Left colon (tissue), 2 donors: ENCODE data around the gene SCAMP1. TPM values are rescaled to one million over a fixed set of nuclear protein-coding genes. Genes with fewer than 3 reads are reported as not detected.
"Not testable (repeated sequence)": the region's sequence is repeated elsewhere in the genome, so short reads cannot be mapped to it uniquely, and the experiment has no call there.

Experiments
- ATAC-seq: fragments of 200-7000 bp; cut with Tn5 transposase; one replicate; pipeline ENCODE4 v1.9.1; 2020; ENCODE audit warnings: mild to moderate bottlenecking, moderate library complexity
- DNase-seq, 2 donors: peaks; one replicate each; pipeline ENCODE4 v3.0.0-alpha.2; 2020
- intact Hi-C, 2 donors: fragments of 100-400 bp; cut with DNase I in 1 of 2; cut with micrococcal nuclease in 1 of 2; formaldehyde crosslinking; loops; one replicate each; pipeline versions ENCODE4 v1.11.2 to v1.14.0; 2022; cut with DNase I, micrococcal nuclease
- total RNA-seq, 2 donors: library from RNA; stranded (reverse); fragmentation: NEBNext Ultra II Directional; extraction: Animal tissue kit (Norgen Biotek cat#: 25700); gene quantifications; one replicate each; pipeline ENCODE4 v1.2.1, GENCODE V29; 2021
- donor health status: DM: no; HTN: no; CAD: no.
- donor health status: DM: yes; HTN: yes; CAD: no.

The SCAMP1 gene
- total RNA-seq, 2 donors from 2014 or later, result 33.2 to 38.5 TPM

DNA sequence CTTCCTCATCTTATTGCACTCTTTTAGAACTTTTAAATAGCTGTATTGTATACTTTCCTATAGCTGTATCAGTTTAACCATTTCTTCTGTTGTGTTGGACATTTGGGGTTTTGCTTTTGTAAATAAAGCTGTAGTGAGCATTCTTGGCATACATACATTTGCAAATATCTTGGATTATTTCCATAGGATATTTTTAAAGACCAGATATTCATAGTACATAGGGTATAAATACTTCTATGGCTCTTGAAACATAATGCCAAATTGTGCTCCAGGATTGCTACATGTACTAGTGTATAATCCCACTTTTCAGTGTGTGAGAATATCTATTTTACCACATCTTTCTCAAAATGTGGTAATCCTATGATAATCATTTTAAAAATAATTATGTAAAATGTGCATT lies 51.2 kb downstream of the SCAMP1 start:
- no peak for DNase-seq
- no peak for ATAC-seq
- intact Hi-C loops, result no loop called here

GRCh38 chr5:78416677-78417425 lies 56.4 kb downstream of the SCAMP1 start:
- DNase-seq (no peak), ATAC-seq (no peak)
- intact Hi-C loops, result no loop called here

GRCh38 chr5:78419396-78419795 lies 59.0 kb downstream of the SCAMP1 start:
- intact Hi-C loops, result no loop called here
- ATAC-seq, result no peak
- no peak for DNase-seq

GRCh38 chr5:78420548-78420947 lies 60.1 kb downstream of the SCAMP1 start:
- intact Hi-C loops, result no loop called here
- no peak for ATAC-seq
- DNase-seq, result no peak

DNA sequence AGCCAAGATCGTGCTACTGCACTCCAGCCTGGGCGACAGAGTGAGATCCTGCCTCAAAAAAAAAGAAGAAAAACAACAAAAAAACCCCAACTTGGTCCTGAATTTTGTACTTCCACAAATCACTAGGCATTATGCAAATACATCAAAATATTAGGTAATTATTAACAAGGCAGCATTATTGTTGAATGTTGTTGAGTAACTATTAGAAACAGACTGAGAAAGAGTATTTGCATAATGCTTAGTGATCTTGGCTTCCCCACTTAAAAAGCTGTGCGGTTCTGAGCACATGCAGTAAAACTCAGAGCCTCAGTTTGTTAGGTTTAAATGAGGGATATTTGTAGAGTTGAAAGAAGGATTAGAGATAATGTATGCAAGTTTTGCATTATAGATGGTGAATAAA lies 64.2 kb downstream of the SCAMP1 start:
- intact Hi-C loops, result no loop called here
- no peak for ATAC-seq
- no peak for DNase-seq

- no peak for ATAC-seq
- intact Hi-C loops, result no loop called here
- no peak for DNase-seq
These were observed 69.0 kb downstream of the SCAMP1 start for GRCh38 chr5:78429332-78429980.

DNA sequence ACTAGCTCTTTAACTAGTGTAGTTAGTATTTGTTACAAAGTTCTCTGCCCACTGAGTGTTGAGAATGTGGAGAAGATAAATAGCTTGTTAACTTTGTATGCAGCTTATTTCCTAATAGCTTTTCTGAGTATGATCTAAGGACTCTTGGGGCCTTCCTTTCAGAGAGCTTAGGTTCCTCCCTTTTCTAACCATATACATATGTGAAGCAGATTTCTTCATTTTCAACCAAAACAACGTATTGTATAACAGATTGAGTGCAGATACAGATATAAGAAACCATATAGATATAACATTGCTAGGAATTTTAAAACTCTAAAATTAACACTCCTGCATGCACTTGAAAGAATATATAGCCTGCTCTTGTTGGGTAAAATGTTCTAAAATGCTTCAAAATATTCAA lies 70.4 kb downstream of the SCAMP1 start:
- DNase-seq (no peak), ATAC-seq (no peak)
- intact Hi-C loops, result no loop called here

DNA sequence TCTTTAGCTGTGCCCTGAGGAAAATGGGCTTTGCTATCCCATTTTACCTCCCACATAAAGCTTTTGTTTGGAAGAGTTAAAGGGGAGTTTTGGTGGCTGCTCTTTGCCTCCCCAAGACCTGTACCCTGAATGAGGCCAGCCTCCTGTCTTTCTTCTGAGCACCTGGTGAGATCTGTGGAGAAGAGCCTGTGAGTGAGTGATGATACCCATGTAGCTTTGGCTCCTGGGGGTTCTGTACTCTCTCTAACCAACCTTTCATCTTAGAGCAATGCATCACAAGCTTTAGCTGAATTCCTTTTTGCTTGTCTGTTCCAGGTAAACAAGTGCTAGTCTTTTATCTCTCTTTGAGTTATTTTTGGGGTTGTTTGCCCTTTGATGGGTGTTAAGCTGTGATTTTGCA lies 73.6 kb downstream of the SCAMP1 start:
- no peak for DNase-seq
- ATAC-seq, result no peak
- intact Hi-C loops, result no loop called here

- no peak for DNase-seq
- no peak for ATAC-seq
- intact Hi-C loops, result no loop called here
These were observed 87.5 kb downstream of the SCAMP1 start for GRCh38 chr5:78447775-78448424.

- ATAC-seq (no peak), DNase-seq (no peak)
- intact Hi-C loops, result no loop called here
These were observed 88.7 kb downstream of the SCAMP1 start for GRCh38 chr5:78449103-78449502.

DNA sequence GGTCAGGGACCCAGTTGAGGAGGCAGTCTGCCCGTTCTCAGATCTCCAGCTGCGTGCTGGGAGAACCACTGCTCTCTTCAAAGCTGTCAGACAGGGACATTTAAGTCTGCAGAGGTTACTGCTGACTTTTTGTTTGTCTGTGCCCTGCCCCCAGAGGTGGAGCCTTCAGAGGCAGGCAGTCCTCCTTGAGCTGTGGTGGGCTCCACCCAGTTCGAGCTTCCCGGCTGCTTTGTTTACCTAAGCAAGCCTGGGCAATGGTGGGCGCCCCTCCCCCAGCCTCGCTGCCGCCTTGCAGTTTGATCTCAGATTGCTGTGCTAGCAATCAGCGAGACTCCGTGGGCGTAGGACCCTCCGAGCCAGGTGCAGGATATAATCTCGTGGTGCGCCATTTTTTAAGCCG lies 97.1 kb downstream of the SCAMP1 start:
- ATAC-seq, DNase-seq, intact Hi-C loops: not testable (repeated sequence)

GRCh38 chr5:78458843-78459242 lies 98.4 kb downstream of the SCAMP1 start:
- ATAC-seq (no peak), DNase-seq (no peak)
- intact Hi-C loops, result no loop called here

GRCh38 chr5:78467140-78467539 lies 106.7 kb downstream of the SCAMP1 start:
- ATAC-seq (peak; percentile 95), DNase-seq (no peak)
- intact Hi-C loops, result loop anchor here in 1 of 2 donors (5.0 kb wide), 2 partner anchors 65 to 495 kb away; no protein-coding TSS in a partner anchor

DNA sequence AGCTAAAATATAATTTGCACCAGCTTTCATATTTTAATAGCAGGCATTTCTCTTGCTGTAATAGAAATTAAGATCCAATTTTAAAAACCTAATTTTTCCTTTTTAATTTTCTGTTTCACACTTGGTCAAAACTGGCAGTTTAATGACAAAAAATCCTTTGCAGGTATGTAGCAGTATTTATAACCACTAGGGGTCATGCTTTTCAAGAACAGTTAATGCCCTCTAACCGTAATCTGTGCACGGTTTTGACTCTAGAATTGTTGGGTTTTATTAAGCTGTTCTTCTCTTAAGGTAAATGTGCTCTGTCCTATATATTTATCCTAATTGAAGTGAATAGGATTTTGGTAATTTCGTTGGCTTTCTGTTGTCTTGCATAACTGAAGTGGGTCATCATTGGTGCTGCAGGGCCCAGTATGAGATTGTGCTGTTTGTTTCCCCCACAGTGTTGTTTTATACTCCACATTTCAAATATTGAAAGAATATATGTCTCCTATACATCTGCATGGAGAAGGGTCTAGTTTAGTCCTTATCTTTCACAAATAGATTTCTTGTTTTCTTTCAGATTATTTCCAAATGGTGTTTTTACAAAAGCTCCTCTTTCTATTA lies 107.4 kb downstream of the SCAMP1 start:
- intact Hi-C loops, result loop anchor here in 1 of 2 donors (5.0 kb wide), 2 partner anchors 64 to 494 kb away; no protein-coding TSS in a partner anchor
- DNase-seq (no peak), ATAC-seq (peak; percentile 79)

- DNase-seq (no peak), ATAC-seq (no peak)
- intact Hi-C loops, result no loop called here
These were observed 111.5 kb downstream of the SCAMP1 start for GRCh38 chr5:78471896-78472295.

- ATAC-seq (no peak), DNase-seq (no peak)
These were observed 112.2 kb downstream of the SCAMP1 start for GRCh38 chr5:78472469-78473106.

DNA sequence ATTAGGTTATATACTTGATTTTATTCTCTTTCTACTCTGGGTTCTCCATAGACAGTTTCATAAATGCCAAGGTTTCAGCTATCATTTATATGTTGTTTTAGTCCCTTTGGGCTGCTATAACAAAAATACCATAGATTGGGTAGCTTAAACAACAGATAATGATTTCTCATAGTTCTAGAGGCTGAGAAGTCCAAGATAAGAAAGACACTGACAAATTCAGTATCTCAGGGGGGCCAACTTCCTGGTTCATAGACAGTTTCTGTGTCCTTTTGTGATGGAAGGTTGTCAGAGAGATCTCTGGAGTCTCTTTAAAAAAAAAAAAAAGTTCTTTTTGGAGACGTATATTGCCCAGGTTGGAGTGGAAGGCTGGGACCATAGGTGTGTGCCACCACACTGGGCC lies 113.3 kb downstream of the SCAMP1 start:
- DNase-seq (no peak), ATAC-seq (no peak)
- intact Hi-C loops, result no loop called here

More at GRCh38 chr5:78472469-78473106, 112.2 kb downstream of the SCAMP1 start:
- intact Hi-C loops, result no loop called here

- ATAC-seq (no peak), DNase-seq (no peak)
- intact Hi-C loops, result no loop called here
These were observed 115.0 kb downstream of the SCAMP1 start for GRCh38 chr5:78475370-78475769.

DNA sequence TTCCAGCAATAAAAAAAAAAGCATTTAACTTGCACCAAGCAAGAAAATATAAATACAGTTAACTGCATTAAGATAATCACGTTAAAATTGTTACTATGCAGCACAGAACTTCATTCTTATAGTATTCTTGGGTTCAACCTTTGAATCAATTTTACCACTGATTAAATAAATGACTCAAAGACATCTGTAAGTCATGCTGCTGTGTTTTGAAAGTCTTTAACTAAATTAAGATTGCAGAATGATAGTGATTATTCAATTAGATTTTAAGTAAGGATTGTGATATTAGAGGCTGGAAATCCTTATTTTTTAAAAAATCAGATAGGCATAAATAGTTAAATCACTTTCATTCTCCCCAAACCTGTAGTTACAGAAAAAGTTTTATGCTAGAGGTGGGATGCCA lies 116.4 kb downstream of the SCAMP1 start:
- no peak for DNase-seq
- intact Hi-C loops, result no loop called here
- no peak for ATAC-seq
